ENCODE measurements around the gene ZNF385B.

ZNF385B gene

DNA sequence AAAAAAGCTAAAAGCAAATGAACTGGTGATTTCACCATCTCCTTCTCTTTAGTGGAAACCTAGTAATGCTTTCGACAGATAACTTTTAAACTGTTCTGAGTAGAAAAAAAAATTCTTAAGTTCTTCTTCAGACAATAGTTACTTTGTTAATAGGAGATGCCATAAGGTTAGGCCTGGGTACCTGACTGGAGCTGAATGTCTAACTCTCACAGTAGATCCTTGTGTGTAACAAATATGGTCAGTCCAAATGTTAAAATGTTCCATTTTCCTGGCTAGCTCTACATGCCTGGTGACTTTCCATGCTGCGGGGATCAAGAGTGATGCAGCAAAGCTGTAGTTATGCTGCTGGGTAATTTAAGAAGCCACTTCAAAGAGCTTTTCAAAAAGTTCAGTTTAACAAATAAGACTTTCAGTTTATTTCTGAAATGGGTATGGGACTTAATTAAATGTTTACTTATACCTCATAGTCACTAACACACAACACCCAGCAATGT is 332.8 kb downstream of the ZNF385B start:
- Histone ChIP-seq H2BK12ac (ENCODE audit: low read length in 2 of 2) (no peak overlapping the region), H3K79me1 (replicated peaks; ENCODE audit: low read length, poor library complexity, severe bottlenecking) (no peaks in the 10 kb centered on the region), H3K27ac (ENCODE audit: low read length, poor library complexity, severe bottlenecking) (no peak overlapping the region), H2AFZ (ENCODE audit: low read depth, low read length) (no peak overlapping the region), H4K91ac (ENCODE audit: low read length) (no peak overlapping the region), H4K8ac (ENCODE audit: low read length) (no peak overlapping the region), H3K14ac (ENCODE audit: low read length in 2 of 2) (no peak overlapping the region), H3K18ac (ENCODE audit: low read depth in 1 of 2, low read length in 2 of 2) (no peak overlapping the region), H2AK5ac (ENCODE audit: low read length, severe bottlenecking) (no peak overlapping the region), H2BK5ac (ENCODE audit: low read depth, low read length, poor library complexity, severe bottlenecking) (no peak overlapping the region), H3K9ac (ENCODE audit: low read length) (no peak overlapping the region), H3K23ac (ENCODE audit: low read length in 2 of 2) (no peak overlapping the region), H3K9me3 (ENCODE audit: control insufficient read depth, low read length) (no peaks in the 10 kb centered on the region), H3K4me2 (ENCODE audit: low read length, poor library complexity, severe bottlenecking) (no peak overlapping the region), H2BK15ac (ENCODE audit: low read depth, poor library complexity, severe bottlenecking) (no peak overlapping the region), H3K4me3 (ENCODE audit: insufficient read depth in 1 of 2, low read depth in 1 of 2, low read length in 2 of 2) (no peak overlapping the region), H3K27me3 (ENCODE audit: control insufficient read depth in 1 of 2, insufficient read depth in 1 of 2, low read length in 2 of 2) (no peaks in the 10 kb centered on the region), H3K4ac (ENCODE audit: low read depth in 1 of 2, low read length in 2 of 2) (no peak overlapping the region), H3K36me3 (ENCODE audit: control insufficient read depth in 1 of 2, insufficient read depth in 2 of 2, low read depth in 1 of 2, low read length in 2 of 2) (no peaks in the 10 kb centered on the region), H3K4me1 (ENCODE audit: control insufficient read depth, insufficient read depth, low read depth, low read length) (no peaks in the 10 kb centered on the region), H2BK120ac (ENCODE audit: low read depth, low read length) (no peak overlapping the region)
- WGBS = 100% methylated on average over 1 of the region's 2 CpGs
- no peak for DNase-seq

DNA sequence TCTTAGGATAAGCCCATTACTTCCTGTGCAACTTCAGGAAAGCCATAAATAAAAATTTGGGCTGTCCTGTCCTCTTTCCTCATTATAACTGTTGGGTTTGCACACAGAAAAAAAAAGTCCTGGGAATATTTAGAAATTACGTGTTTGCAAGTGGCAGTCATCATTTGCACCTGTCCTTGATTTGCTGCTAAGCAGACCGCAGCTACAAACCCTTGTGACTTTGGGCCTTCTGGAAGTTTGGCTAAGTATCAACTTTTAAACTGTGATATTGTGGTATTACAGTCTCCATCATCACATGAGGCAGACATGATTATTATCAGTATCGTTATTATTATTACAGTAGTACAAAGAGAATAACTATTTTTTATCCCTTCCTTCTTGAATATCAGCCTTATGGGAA is 336.1 kb downstream of the ZNF385B start:
- Histone ChIP-seq H3K4me3 (ENCODE audit: insufficient read depth in 1 of 2, low read depth in 1 of 2, low read length in 2 of 2) (no peak overlapping the region), H3K4me1 (ENCODE audit: control insufficient read depth, insufficient read depth, low read depth, low read length) (no peaks in the 10 kb centered on the region), H3K4ac (ENCODE audit: low read depth in 1 of 2, low read length in 2 of 2) (no peak overlapping the region), H3K9ac (ENCODE audit: low read length) (no peak overlapping the region), H2BK5ac (ENCODE audit: low read depth, low read length, poor library complexity, severe bottlenecking) (no peak overlapping the region), H3K4me2 (ENCODE audit: low read length, poor library complexity, severe bottlenecking) (no peak overlapping the region), H2BK15ac (ENCODE audit: low read depth, poor library complexity, severe bottlenecking) (no peak overlapping the region), H2BK12ac (ENCODE audit: low read length in 2 of 2) (no peak overlapping the region), H2AFZ (ENCODE audit: low read depth, low read length) (no peak overlapping the region), H3K79me1 (replicated peaks; ENCODE audit: low read length, poor library complexity, severe bottlenecking) (no peaks in the 10 kb centered on the region), H3K14ac (ENCODE audit: low read length in 2 of 2) (no peak overlapping the region), H3K27ac (ENCODE audit: low read length, poor library complexity, severe bottlenecking) (no peak overlapping the region), H3K9me3 (ENCODE audit: control insufficient read depth, low read length) (no peaks in the 10 kb centered on the region), H2AK5ac (ENCODE audit: low read length, severe bottlenecking) (no peak overlapping the region), H2BK120ac (ENCODE audit: low read depth, low read length) (no peak overlapping the region), H4K8ac (ENCODE audit: low read length) (no peak overlapping the region), H3K36me3 (ENCODE audit: control insufficient read depth in 1 of 2, insufficient read depth in 2 of 2, low read depth in 1 of 2, low read length in 2 of 2) (no peaks in the 10 kb centered on the region), H4K91ac (ENCODE audit: low read length) (no peak overlapping the region), H3K23ac (ENCODE audit: low read length in 2 of 2) (no peak overlapping the region), H3K18ac (ENCODE audit: low read depth in 1 of 2, low read length in 2 of 2) (no peak overlapping the region), H3K27me3 (ENCODE audit: control insufficient read depth in 1 of 2, insufficient read depth in 1 of 2, low read length in 2 of 2) (no peaks in the 10 kb centered on the region)
- WGBS = 94% methylated on average over 2 of the region's 3 CpGs
- DNase-seq = no peak

DNA sequence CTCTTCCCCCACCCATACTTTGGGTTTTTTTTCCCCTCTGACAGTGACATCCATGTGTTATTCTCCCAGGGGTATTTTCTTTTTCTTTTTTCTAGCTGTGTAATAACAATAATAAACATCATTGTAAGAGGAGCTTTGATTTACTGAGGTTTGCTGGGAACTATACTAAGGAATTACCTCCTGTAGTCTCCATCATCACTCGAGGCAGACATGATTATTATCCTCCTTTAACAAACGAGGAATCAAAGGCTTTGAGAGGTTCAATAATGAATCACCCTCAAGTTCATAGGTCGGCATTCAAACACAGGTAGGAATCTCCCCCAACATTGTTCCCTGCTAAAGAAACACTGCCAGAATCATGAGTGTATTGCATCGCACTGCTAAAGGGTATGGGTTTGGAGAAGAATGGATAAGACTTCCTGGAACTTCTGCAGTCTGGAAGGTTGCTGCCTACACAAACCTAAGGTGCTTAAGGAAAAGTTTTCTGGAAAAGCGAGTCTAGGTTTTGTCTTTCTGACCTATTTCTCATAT is 336.5 kb downstream of the ZNF385B start:
- Histone ChIP-seq H3K23ac (ENCODE audit: low read length in 2 of 2) (no peak overlapping the region), H3K9me3 (ENCODE audit: control insufficient read depth, low read length) (no peaks in the 10 kb centered on the region), H2BK12ac (ENCODE audit: low read length in 2 of 2) (no peak overlapping the region), H3K27me3 (ENCODE audit: control insufficient read depth in 1 of 2, insufficient read depth in 1 of 2, low read length in 2 of 2) (no peaks in the 10 kb centered on the region), H3K4me1 (ENCODE audit: control insufficient read depth, insufficient read depth, low read depth, low read length) (no peaks in the 10 kb centered on the region), H4K91ac (ENCODE audit: low read length) (no peak overlapping the region), H3K4ac (ENCODE audit: low read depth in 1 of 2, low read length in 2 of 2) (no peak overlapping the region), H3K14ac (ENCODE audit: low read length in 2 of 2) (no peak overlapping the region), H3K36me3 (ENCODE audit: control insufficient read depth in 1 of 2, insufficient read depth in 2 of 2, low read depth in 1 of 2, low read length in 2 of 2) (no peaks in the 10 kb centered on the region), H3K18ac (ENCODE audit: low read depth in 1 of 2, low read length in 2 of 2) (no peak overlapping the region), H3K4me2 (ENCODE audit: low read length, poor library complexity, severe bottlenecking) (no peak overlapping the region), H3K27ac (ENCODE audit: low read length, poor library complexity, severe bottlenecking) (no peak overlapping the region), H3K9ac (ENCODE audit: low read length) (no peak overlapping the region), H2BK15ac (ENCODE audit: low read depth, poor library complexity, severe bottlenecking) (no peak overlapping the region), H2AFZ (ENCODE audit: low read depth, low read length) (no peak overlapping the region), H3K79me1 (replicated peaks; ENCODE audit: low read length, poor library complexity, severe bottlenecking) (no peaks in the 10 kb centered on the region), H2BK5ac (ENCODE audit: low read depth, low read length, poor library complexity, severe bottlenecking) (no peak overlapping the region), H3K4me3 (ENCODE audit: insufficient read depth in 1 of 2, low read depth in 1 of 2, low read length in 2 of 2) (no peak overlapping the region), H2BK120ac (ENCODE audit: low read depth, low read length) (no peak overlapping the region), H2AK5ac (ENCODE audit: low read length, severe bottlenecking) (peak overlapping the region; percentile 48), H4K8ac (ENCODE audit: low read length) (no peak overlapping the region)
- 76% methylated on average over 5 of the region's 5 CpGs for WGBS
- DNase-seq = no peak

DNA sequence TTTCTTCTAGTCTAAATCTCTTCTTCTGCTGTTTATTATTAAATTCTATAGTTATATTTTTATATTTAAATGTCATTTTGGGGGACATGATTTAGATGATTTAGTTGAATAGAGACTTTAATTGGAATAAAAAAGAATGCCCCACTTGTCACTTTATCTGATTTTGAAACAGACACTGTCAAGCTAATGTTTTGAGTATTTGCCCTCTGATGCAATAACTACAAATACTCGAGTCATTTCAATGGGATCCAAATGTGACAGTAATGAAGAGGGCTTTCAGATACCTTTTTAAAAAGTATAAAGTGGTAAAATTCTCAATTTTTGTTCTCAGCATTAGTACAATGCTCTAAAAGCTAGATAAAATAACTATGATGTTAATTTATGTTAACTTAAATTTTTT is 339.5 kb downstream of the ZNF385B start:
- H3K4me1 ChIP-seq (ENCODE audit: control insufficient read depth, insufficient read depth, low read depth, low read length) = peaks cover 2% of the 10 kb centered on the region
- H4K8ac ChIP-seq (ENCODE audit: low read length) = no peak overlapping the region
- H3K23ac ChIP-seq (ENCODE audit: low read length in 2 of 2) = no peak overlapping the region
- no peak overlapping the region for H3K18ac ChIP-seq (ENCODE audit: low read depth in 1 of 2, low read length in 2 of 2)
- no peak overlapping the region for H2BK12ac ChIP-seq (ENCODE audit: low read length in 2 of 2)
- no peak for DNase-seq
- no peak overlapping the region for H3K4me3 ChIP-seq (ENCODE audit: insufficient read depth in 1 of 2, low read depth in 1 of 2, low read length in 2 of 2)
- no peak overlapping the region for H3K9ac ChIP-seq (ENCODE audit: low read length)
- H4K91ac ChIP-seq (ENCODE audit: low read length) = no peak overlapping the region
- no CpG with 5 or more reads among the region's 1 CpG for WGBS
- H3K4ac ChIP-seq (ENCODE audit: low read depth in 1 of 2, low read length in 2 of 2) = no peak overlapping the region
- H2BK5ac ChIP-seq (ENCODE audit: low read depth, low read length, poor library complexity, severe bottlenecking) = no peak overlapping the region
- no peak overlapping the region for H3K4me2 ChIP-seq (ENCODE audit: low read length, poor library complexity, severe bottlenecking)
- no peak overlapping the region for H2BK120ac ChIP-seq (ENCODE audit: low read depth, low read length)
- no peaks in the 10 kb centered on the region for H3K36me3 ChIP-seq (ENCODE audit: control insufficient read depth in 1 of 2, insufficient read depth in 2 of 2, low read depth in 1 of 2, low read length in 2 of 2)
- no peaks in the 10 kb centered on the region for H3K27me3 ChIP-seq (ENCODE audit: control insufficient read depth in 1 of 2, insufficient read depth in 1 of 2, low read length in 2 of 2)
- no peak overlapping the region for H2AK5ac ChIP-seq (ENCODE audit: low read length, severe bottlenecking)
- H3K14ac ChIP-seq (ENCODE audit: low read length in 2 of 2) = no peak overlapping the region
- H3K9me3 ChIP-seq (ENCODE audit: control insufficient read depth, low read length) = no peaks in the 10 kb centered on the region
- H3K79me1 ChIP-seq (replicated peaks; ENCODE audit: low read length, poor library complexity, severe bottlenecking) = no peaks in the 10 kb centered on the region
- H3K27ac ChIP-seq (ENCODE audit: low read length, poor library complexity, severe bottlenecking) = no peak overlapping the region
- H2AFZ ChIP-seq (ENCODE audit: low read depth, low read length) = no peak overlapping the region
- H2BK15ac ChIP-seq (ENCODE audit: low read depth, poor library complexity, severe bottlenecking) = no peak overlapping the region
